Transverse colon (tissue), 3 donors: ENCODE data around the gene RASSF1.

Experiments used
- CTCF ChIP-seq, 5 experiments: fragments of 200-600 bp in 3 of 5; fragments of 450-650 bp in 2 of 5; sonication (generic) in 3 of 5; IDR thresholded peaks; 1 replicate in 2 of 5; 2 replicates in 3 of 5; pipeline ENCODE4 v1.5.1; 2016 to 2017; ENCODE audit warnings: antibody characterized with exemption in 5 of 5, inconsistent platforms in 3 of 5, mild to moderate bottlenecking in 2 of 5, moderate library complexity in 1 of 5
- EP300 ChIP-seq: sonication (generic); formaldehyde crosslinking; IDR thresholded peaks from one replicate; pipeline ENCODE4 v1.6.1; 2017; ENCODE audit warnings: antibody characterized with exemption, low read depth
- POLR2A ChIP-seq: fragments of 450-650 bp; IDR thresholded peaks from one replicate; pipeline ENCODE4 v1.6.1; 2016; ENCODE audit warnings: antibody characterized with exemption, mild to moderate bottlenecking, moderate library complexity

DNA sequence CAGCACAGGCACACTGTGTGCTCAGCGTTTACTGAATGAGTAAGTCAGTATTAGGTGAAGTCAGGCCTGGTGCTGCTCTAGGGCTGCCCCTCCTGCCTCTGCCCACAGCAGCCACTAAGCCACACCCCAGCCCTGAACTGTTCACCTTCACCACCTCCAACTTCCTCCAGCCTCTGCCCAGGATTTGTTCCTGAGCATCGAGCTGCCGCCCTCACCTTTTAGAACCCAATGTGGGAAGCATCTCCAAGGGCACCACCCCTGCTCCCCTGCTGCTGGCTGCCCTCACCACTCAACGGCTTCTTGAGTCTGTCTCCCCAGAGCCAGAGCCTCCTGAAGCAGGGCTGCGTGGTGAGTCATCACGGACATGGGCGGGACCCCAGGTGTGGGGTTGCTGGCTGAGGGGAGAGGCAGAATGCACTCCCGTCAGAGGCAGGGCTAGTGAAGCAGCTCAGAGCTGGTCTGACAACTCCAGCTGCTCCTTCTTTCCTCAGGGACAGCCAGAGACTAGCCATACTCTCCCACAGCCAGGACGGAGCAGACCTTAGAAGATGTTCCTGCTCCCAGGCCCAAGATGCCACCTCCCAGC is 23.9 kb downstream of the RASSF1 start:
- no peak for TF ChIP-seq EP300
- TF ChIP-seq POLR2A = peak; percentile 85
- TF ChIP-seq CTCF (IDR thresholded peaks at IDR 0.05) = no peak
